ENCODE measurements around the gene MAP4K1. TPM values are rescaled to one million over a fixed set of nuclear protein-coding genes. Genes with fewer than 3 reads are reported as not detected.

Gene MAP4K1
- total RNA-seq, 1 donor from 2014 or later, result 3.1 TPM

GRCh38 chr19:38644719-38645118 is 27.0 kb upstream of the MAP4K1 start:
- no peak overlapping the region for H3K4me3 ChIP-seq (ENCODE audit: low read depth, low read length)
- no peak for TF ChIP-seq CTCF (conservative IDR thresholded peaks at IDR 0.05; ENCODE audit: low read depth, low read length)
- DNase-seq (ENCODE audit: low read depth), result no peak

GRCh38 chr19:38642176-38642575 is 24.4 kb upstream of the MAP4K1 start:
- no peak for TF ChIP-seq CTCF (conservative IDR thresholded peaks at IDR 0.05; ENCODE audit: low read depth, low read length)
- no peak for DNase-seq (ENCODE audit: low read depth)
- H3K4me3 ChIP-seq (ENCODE audit: low read depth, low read length), result no peak overlapping the region

GRCh38 chr19:38640368-38640767 is 22.6 kb upstream of the MAP4K1 start:
- no peak overlapping the region for H3K4me3 ChIP-seq (ENCODE audit: low read depth, low read length)
- TF ChIP-seq CTCF (conservative IDR thresholded peaks at IDR 0.05; ENCODE audit: low read depth, low read length), result no peak
- no peak for DNase-seq (ENCODE audit: low read depth)

- no peak for DNase-seq (ENCODE audit: low read depth)
- no peak for TF ChIP-seq CTCF (conservative IDR thresholded peaks at IDR 0.05; ENCODE audit: low read depth, low read length)
- H3K4me3 ChIP-seq (ENCODE audit: low read depth, low read length), result no peak overlapping the region
These were observed 21.9 kb upstream of the MAP4K1 start for GRCh38 chr19:38639679-38640078.

GRCh38 chr19:38638461-38638860 is 20.7 kb upstream of the MAP4K1 start:
- H3K4me3 ChIP-seq (ENCODE audit: low read depth, low read length), result no peak overlapping the region
- no peak for DNase-seq (ENCODE audit: low read depth)
- TF ChIP-seq CTCF (conservative IDR thresholded peaks at IDR 0.05; ENCODE audit: low read depth, low read length), result no peak

- no peak for TF ChIP-seq CTCF (conservative IDR thresholded peaks at IDR 0.05; ENCODE audit: low read depth, low read length)
- no peak overlapping the region for H3K4me3 ChIP-seq (ENCODE audit: low read depth, low read length)
- DNase-seq (ENCODE audit: low read depth), result no peak
These were observed 18.0 kb upstream of the MAP4K1 start for GRCh38 chr19:38635483-38636399.
